Measurements from ENCODE around the gene ERMN.
"Not testable (repeated sequence)": the region's sequence is repeated elsewhere in the genome, so short reads cannot be mapped to it uniquely, and the experiment has no call there.

Gene ERMN

GRCh38 chr2:157292853-157293252 lies 32.8 kb downstream of the ERMN start:
- no peak for DNase-seq (ENCODE audit: low read depth)

GRCh38 chr2:157291018-157291417 lies 34.6 kb downstream of the ERMN start:
- peak; percentile 42 for DNase-seq (ENCODE audit: low read depth)

- DNase-seq (ENCODE audit: low read depth) = no peak
Measured at GRCh38 chr2:157290525-157290924, 35.1 kb downstream of the ERMN start.

- DNase-seq (ENCODE audit: low read depth) = no peak
Measured at GRCh38 chr2:157287160-157287559, 38.5 kb downstream of the ERMN start.

- DNase-seq (ENCODE audit: low read depth) = no peak
Measured at GRCh38 chr2:157283468-157283867, 42.2 kb downstream of the ERMN start.

GRCh38 chr2:157281316-157281715 lies 44.3 kb downstream of the ERMN start:
- DNase-seq (ENCODE audit: low read depth) = no peak

GRCh38 chr2:157279311-157279710 lies 46.3 kb downstream of the ERMN start:
- DNase-seq (ENCODE audit: low read depth) = not testable (repeated sequence)

GRCh38 chr2:157271590-157272203 lies 53.9 kb downstream of the ERMN start:
- DNase-seq (ENCODE audit: low read depth) = no peak

- no peak for DNase-seq (ENCODE audit: low read depth)
Measured at GRCh38 chr2:157269922-157270321, 55.7 kb downstream of the ERMN start.

- DNase-seq (ENCODE audit: low read depth) = no peak
Measured at GRCh38 chr2:157269060-157269459, 56.6 kb downstream of the ERMN start.
